Left kidney (tissue), 2 donors: ENCODE results near the gene KIF5A. TPM values are rescaled to one million over a fixed set of nuclear protein-coding genes. Genes with fewer than 3 reads are reported as not detected.
"Not testable (repeated sequence)": the region's sequence is repeated elsewhere in the genome, so short reads cannot be mapped to it uniquely, and the experiment has no call there.

Experiments
- DNase-seq: peaks from one replicate; pipeline ENCODE4 v3.0.0-alpha.2; 2013
- polyA plus RNA-seq: library from polyadenylated mRNA; unstranded; fragments of 120-200 nt; gene quantifications from one replicate; pipeline ENCODE4 v1.2.1, GENCODE V29; 2013; ENCODE audit not compliant: insufficient read length

The KIF5A gene
- polyA plus RNA-seq, 1 donor, result 0.42 TPM

GRCh38 chr12:57607958-57608663, 58.3 kb downstream of the KIF5A start:
- no peak for DNase-seq

GRCh38 chr12:57609101-57609780, 59.4 kb downstream of the KIF5A start:
- no peak for DNase-seq

GRCh38 chr12:57609781-57610553, 60.1 kb downstream of the KIF5A start:
- DNase-seq, result no peak

GRCh38 chr12:57610554-57611107, 60.8 kb downstream of the KIF5A start:
- no peak for DNase-seq

DNA sequence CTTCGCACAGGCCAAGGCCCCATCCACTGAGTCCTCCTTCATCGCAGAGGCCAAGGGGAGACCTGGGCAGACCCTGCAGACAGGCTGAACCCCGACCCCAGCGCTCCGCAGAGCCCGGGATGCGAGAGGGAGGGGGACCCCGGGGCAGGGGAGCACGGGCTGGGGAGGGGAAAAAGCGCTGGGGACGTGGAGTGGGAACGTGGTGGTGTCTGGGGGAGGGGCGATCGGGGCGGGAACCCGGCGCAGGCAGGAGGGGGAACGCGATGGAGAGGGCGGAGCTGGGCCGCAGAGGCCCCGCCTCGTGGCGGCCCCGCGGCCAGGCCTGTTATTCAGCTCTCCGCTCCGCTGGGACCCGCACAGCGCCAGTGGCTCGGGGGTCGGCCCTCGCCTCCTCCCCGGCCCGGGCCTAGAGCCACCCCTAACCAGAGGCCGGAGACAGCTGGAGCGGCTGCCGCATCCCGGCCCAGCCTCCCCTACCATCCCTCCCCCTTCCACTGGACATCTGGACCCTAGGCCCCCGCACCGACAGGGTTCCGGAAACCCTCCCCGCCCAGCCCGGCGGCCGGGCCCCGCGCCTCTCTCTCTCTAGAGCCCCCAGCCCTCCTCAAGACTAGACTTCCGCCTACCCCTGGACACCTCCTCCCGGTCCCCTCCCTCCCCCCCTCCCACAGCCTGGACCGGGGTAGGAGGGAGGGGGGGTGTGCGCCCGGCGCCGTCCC, 61.4 kb downstream of the KIF5A start, which contains the start of gene ARHGEF25:
ARHGEF25 (plus strand) TSS at position 328 of the 719 bp plus-strand sequence. CDS start 460 bp downstream, outside the sequence.
- DNase-seq, result peak; percentile 75

DNA sequence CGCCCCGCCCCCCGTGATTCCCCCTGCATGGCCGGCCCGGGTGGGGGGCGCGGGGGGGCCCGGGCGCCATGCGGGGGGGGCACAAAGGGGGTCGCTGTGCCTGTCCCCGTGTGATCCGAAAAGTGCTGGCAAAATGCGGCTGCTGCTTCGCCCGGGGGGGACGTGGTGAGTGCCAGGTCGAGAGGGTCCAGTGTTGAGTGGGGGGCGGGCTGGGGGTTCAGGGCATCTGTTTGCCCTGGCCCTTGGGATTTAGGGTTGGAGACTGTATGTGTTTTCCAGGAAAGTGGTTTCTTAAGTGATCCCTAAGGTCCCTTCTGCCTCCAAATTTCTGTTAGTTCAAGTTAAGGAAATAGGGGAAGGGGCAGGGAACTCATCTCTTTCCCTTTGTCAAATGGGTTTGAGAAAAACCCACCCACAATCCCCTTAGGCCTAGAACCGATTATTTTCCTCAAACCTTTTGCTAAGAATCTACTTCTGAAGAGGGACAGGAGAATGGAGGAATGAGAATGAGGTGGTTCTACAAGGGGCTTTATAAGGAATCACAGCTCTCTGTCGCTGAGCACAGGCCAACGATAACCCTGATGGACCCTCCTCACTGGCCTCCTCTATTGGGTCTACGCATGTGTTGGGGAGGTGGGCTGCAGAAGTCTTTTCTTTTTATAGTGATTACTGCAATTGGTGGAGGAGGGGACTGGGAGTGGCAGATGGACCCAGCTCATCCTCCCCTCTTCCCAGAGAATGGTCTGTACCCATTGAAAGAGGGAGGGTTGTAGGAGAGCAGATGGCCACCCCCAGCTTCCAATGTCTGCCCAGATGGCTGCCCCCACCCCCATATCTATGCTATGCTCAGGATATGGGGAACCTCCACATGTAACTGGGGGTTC, 62.2 kb downstream of the KIF5A start:
- no peak for DNase-seq

DNA sequence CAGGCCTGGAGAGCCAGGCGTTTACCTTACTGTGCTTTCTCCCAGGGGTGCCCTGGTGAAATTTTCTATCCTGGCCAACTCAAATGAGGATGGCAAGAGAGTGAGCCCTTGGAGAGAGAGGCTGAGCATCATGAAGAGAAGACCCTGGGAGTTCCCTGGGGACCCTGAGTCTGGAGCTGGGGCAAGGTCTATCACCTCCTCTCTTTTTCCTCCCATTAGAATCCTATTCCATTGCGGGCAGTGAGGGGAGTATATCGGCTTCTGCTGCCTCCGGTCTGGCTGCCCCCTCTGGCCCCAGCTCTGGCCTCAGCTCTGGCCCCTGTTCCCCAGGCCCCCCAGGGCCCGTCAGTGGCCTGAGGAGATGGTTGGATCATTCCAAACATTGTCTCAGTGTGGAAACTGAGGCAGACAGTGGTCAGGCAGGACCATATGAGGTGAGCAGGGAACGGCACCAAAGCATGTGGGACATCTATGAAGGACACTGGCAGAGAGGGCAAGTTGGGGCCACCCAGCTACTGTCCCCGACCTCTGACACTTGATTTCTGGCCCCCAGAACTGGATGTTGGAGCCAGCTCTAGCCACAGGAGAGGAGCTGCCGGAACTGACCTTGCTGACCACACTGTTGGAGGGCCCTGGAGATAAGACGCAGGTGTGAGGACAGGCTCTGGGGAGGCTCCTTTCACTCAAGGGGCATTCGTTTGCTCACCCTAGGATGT, 63.0 kb downstream of the KIF5A start:
- DNase-seq, result no peak

- DNase-seq, result no peak
Measured at GRCh38 chr12:57613427-57614109, 63.7 kb downstream of the KIF5A start.

- DNase-seq, result no peak
Measured at GRCh38 chr12:57614178-57614947, 64.5 kb downstream of the KIF5A start.

GRCh38 chr12:57614948-57615500, 65.2 kb downstream of the KIF5A start:
- no peak for DNase-seq

DNA sequence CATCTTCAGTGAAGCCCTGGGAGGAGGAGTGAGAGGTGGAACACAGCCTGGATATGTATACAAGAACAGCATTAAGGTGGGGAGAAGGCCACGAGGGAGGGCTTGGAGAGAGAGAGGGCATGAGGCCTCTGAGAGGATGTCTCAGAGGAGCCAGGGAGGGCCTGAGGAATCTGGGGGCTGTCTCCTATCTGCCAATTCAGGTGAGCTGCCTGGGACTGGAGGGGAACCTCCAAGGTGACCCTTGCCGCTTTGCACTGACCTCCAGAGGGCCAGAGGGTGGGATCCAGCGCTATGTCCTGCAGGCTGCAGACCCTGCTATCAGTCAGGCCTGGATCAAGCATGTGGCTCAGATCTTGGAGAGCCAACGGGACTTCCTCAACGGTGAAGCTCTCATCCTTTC, 65.8 kb downstream of the KIF5A start:
- no peak for DNase-seq

DNA sequence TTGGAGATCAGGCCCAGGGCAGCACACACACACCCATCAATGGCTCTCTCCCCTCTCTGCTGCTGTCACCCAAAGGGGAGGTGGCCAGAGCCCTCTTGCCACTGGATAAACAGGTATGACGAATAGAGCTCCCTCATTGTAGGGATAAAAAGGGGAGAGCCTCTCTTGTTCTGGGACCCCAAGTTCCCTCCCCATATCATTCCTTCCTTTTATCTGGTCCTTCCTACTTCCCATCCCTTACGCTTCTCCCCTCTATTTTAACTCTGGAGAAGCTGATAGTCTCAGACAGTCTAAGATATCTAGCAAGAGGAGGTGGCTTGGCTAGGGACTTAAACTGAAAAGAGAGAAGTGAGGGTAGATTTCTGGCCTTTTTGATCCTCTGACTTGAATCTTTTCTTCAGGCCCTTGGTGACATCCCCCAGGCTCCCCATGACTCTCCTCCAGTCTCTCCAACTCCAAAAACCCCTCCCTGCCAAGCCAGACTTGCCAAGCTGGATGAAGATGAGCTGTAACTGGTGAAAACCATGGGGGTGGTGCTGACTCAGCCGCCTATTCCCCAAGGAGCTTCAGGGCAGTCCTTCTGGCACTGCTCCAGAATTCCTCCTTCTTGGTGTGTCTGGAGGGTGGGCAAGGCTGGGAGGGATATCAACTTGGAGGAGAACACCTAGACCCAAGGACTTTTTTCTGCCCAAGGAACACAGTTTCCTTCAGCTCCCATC, 66.7 kb downstream of the KIF5A start:
- DNase-seq, result no peak

DNA sequence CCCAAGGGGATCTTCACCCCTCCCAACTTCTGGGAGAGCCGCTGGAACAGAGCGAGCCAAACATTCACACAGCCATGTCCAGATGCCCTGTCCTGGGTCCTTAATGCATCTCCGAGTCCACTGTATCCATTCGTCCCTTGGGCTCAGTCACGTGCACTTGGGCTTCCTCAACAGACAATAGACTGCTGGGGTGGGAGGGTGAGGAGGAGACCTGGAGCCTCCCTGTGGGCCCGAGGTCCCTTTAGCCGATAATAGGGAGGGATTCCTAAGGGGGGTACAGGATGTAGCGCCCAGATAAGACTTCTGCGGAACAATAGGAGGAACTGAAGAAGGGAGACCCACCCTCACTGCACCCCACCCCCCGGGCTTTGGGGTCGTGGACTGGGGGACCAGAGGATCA, 68.1 kb downstream of the KIF5A start:
- no peak for DNase-seq

DNA sequence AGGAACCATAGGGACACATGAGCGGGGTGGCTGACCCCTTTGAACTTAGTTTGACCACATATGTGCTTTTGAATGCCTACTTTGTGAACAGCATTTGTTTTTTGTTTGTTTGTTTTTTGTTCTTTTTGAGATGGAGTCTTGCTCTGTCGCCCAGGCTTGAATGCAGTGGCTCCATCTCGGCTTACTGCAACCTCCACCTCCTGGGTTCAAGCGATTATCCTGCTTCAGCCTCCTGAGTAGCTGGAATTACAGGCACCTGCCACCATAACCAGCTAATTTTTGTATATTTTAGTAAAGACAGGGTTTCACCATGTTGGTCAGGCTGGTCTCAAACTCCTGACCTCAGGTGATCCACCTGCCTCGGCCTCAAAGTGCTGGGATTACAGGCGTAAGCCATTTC, 68.6 kb downstream of the KIF5A start:
- DNase-seq, result not testable (repeated sequence)

DNA sequence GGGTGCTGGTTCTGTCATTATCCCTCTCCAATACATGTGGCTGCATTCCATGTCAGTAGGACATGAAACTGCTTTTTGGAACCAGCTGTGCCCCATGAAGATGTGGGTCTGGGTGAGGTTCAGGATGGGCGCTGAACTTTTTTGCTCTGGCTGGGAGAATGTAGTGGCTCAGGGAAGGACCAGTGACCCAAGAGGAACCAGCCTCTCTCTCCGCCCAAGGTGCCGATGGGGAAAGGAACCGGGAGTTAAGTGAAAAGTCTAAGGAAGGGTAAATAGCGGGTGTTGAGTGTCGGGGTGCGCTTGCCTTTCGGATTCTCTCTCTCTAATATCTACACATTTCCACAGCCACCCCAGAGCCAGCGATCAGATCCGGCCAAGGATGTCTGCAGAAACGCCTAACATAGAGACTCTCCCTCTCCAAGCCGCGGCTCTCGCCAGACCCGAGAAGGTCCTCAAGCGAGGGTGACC, 69.2 kb downstream of the KIF5A start:
- no peak for DNase-seq

DNA sequence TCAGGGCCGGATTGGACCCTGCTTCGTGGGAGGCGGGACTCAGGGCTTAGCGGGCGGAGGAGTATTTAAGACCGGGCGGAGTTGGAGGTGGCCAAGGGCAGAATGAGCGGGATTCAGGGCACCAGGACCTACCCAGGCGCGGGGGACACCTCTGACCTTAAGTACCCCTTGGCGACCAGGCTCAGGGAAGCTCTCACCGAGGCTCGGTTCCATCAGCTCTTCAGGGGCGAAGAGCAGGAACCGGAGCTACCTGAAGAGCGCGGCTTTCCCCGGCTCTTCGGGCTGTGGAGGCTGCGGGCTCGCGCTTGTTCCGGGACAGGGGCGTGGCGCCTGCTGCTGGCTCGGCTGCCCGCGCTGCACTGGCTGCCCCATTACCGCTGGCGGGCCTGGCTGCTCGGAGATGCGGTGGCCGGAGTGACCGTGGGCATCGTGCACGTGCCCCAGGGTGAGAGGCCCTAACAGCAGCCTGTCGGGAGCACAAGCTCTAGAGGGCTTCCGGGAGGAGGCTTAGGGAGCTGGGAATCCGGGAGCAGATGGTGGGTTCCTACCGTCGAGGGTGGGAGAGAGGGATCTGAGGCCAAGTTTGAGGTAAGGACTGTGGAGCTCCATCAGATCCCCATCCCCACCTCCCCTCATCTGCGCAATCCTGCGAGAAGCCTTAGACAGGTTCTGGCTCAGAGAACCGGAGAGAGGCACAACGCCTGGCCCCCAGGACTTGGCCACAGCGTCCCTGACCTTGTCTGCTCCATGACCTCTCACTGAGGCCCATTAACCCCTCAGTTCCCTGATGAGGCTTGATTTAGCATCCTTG, 69.8 kb downstream of the KIF5A start:
- no peak for DNase-seq
